Measurements from ENCODE around the gene SPG11.
"Not testable (repeated sequence)": the region's sequence is repeated elsewhere in the genome, so short reads cannot be mapped to it uniquely, and the experiment has no call there.

Gene SPG11, protein sequence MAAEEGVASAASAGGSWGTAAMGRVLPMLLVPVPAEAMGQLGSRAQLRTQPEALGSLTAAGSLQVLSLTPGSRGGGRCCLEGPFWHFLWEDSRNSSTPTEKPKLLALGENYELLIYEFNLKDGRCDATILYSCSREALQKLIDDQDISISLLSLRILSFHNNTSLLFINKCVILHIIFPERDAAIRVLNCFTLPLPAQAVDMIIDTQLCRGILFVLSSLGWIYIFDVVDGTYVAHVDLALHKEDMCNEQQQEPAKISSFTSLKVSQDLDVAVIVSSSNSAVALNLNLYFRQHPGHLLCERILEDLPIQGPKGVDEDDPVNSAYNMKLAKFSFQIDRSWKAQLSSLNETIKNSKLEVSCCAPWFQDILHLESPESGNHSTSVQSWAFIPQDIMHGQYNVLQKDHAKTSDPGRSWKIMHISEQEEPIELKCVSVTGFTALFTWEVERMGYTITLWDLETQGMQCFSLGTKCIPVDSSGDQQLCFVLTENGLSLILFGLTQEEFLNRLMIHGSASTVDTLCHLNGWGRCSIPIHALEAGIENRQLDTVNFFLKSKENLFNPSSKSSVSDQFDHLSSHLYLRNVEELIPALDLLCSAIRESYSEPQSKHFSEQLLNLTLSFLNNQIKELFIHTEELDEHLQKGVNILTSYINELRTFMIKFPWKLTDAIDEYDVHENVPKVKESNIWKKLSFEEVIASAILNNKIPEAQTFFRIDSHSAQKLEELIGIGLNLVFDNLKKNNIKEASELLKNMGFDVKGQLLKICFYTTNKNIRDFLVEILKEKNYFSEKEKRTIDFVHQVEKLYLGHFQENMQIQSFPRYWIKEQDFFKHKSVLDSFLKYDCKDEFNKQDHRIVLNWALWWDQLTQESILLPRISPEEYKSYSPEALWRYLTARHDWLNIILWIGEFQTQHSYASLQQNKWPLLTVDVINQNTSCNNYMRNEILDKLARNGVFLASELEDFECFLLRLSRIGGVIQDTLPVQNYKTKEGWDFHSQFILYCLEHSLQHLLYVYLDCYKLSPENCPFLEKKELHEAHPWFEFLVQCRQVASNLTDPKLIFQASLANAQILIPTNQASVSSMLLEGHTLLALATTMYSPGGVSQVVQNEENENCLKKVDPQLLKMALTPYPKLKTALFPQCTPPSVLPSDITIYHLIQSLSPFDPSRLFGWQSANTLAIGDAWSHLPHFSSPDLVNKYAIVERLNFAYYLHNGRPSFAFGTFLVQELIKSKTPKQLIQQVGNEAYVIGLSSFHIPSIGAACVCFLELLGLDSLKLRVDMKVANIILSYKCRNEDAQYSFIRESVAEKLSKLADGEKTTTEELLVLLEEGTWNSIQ (N-terminal part only)

GRCh38 chr15:44663410-44664308 is at the start of gene SPG11:
Gene SPG11, minus strand, starts transcription at chr15:44663662. Its CDS starts 15 bp downstream, at chr15:44663647.
- DNase-seq (ENCODE audit: low read depth): peak; percentile 97

DNA sequence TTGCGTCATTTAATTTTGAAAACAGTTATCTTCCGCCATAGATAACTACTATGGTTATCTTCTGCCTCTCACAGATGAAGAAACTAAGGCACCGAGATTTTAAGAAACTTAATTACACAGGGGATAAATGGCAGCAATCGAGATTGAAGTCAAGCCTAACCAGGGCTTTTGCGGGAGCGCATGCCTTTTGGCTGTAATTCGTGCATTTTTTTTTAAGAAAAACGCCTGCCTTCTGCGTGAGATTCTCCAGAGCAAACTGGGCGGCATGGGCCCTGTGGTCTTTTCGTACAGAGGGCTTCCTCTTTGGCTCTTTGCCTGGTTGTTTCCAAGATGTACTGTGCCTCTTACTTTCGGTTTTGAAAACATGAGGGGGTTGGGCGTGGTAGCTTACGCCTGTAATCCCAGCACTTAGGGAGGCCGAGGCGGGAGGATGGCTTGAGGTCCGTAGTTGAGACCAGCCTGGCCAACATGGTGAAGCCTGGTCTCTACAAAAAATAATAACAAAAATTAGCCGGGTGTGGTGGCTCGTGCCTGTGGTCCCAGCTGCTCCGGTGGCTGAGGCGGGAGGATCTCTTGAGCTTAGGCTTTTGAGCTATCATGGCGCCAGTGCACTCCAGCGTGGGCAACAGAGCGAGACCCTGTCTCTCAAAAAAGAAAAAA is 49.0 kb upstream of the SPG11 start:
- peak; percentile 90 for DNase-seq (ENCODE audit: low read depth)

- peak; percentile 39 for DNase-seq (ENCODE audit: low read depth)
Observed at GRCh38 chr15:44711743-44712345, 48.4 kb upstream of the SPG11 start.

DNA sequence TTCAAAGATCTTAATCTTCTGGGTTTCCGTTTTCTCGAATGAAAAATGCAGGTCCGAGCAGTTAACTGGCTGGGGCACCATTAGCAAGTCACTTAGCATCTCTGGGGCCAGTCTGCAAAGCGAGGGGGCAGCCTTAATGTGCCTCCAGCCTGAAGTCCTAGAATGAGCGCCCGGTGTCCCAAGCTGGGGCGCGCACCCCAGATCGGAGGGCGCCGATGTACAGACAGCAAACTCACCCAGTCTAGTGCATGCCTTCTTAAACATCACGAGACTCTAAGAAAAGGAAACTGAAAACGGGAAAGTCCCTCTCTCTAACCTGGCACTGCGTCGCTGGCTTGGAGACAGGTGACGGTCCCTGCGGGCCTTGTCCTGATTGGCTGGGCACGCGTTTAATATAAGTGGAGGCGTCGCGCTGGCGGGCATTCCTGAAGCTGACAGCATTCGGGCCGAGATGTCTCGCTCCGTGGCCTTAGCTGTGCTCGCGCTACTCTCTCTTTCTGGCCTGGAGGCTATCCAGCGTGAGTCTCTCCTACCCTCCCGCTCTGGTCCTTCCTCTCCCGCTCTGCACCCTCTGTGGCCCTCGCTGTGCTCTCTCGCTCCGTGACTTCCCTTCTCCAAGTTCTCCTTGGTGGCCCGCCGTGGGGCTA is 47.8 kb upstream of the SPG11 start, which contains the start of the genes B2M and PATL2:
Gene B2M, plus strand, starts transcription at position 422 of the 647 bp plus-strand sequence. Its CDS starts 30 bp downstream, at position 452.
Gene PATL2, minus strand, starts transcription at position 228 of the 647 bp plus-strand sequence. CDS start 34,833 bp downstream, outside the sequence.
- peak; percentile 94 for DNase-seq (ENCODE audit: low read depth)

GRCh38 chr15:44710236-44711095 is 47.0 kb upstream of the SPG11 start:
- DNase-seq (ENCODE audit: low read depth): no peak

- no peak for DNase-seq (ENCODE audit: low read depth)
Observed at GRCh38 chr15:44706946-44707636, 43.6 kb upstream of the SPG11 start.

GRCh38 chr15:44706401-44706800 is 42.9 kb upstream of the SPG11 start:
- DNase-seq (ENCODE audit: low read depth): no peak

DNA sequence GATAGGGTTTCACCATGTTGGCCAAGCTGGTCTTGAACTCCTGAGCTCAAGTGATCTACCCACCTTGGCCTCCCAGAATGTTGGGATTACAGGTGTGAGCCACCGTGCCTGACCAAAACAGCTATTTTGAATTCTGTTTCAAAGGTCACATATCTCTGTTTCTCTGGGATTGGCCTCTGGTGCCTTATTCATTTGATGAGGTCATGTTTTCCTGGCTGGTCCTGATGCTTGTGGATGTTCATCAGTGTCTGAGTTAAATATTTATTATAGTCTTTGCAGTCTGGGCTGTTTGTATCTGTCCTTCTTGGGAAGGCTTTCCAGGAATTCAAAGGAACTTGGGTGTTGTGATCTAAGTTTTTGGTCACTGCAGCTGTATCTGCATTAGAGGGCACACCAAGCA is 42.5 kb upstream of the SPG11 start:
- DNase-seq (ENCODE audit: low read depth): no peak

GRCh38 chr15:44700676-44701075 is 37.2 kb upstream of the SPG11 start:
- not testable (repeated sequence) for DNase-seq (ENCODE audit: low read depth)

- DNase-seq (ENCODE audit: low read depth): no peak
Observed at GRCh38 chr15:44698641-44699040, 35.2 kb upstream of the SPG11 start.

DNA sequence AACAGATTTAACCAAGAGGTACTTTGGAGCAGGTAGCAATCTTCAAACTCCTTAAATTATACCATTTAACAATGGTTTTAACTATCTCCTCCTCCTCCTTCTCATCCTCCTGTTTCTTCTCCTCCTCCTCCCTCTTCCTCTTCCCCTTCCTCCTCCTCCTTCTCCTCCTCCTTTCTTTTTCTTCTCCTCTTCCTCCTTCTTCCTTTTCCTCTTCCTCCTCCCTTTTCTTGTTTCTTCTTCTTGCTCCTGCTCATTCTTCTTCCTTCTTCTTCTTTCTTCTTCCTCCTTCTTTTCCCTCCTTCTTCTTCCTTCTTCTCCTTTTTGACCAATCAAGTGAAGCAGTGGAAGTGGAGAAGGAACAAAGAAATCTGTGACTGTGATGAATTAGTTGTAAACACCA is 33.6 kb upstream of the SPG11 start:
- DNase-seq (ENCODE audit: low read depth): no peak

- no peak for DNase-seq (ENCODE audit: low read depth)
Observed at GRCh38 chr15:44695294-44695693, 31.8 kb upstream of the SPG11 start.

- no peak for DNase-seq (ENCODE audit: low read depth)
Observed at GRCh38 chr15:44694416-44694815, 31.0 kb upstream of the SPG11 start.

DNA sequence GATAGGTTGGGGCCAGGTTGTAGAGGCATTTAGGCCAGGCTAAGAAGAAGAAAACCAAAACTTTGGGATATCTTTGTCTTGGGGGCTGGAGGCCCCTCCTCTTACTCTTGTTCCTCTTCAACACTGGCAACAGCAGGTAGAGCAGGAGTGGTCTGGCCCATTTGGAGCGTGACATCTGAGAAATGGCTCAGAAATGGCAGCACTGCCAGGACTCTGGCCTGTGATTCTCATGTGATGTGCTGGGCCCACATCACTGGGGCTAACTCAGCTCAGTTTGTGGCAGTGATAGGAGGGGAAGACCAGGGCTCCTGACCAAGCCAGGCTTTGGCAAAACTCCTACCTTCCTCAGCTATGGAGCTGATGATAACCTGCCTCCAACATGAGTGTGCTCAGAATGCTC is 29.2 kb upstream of the SPG11 start:
- DNase-seq (ENCODE audit: low read depth): no peak

DNA sequence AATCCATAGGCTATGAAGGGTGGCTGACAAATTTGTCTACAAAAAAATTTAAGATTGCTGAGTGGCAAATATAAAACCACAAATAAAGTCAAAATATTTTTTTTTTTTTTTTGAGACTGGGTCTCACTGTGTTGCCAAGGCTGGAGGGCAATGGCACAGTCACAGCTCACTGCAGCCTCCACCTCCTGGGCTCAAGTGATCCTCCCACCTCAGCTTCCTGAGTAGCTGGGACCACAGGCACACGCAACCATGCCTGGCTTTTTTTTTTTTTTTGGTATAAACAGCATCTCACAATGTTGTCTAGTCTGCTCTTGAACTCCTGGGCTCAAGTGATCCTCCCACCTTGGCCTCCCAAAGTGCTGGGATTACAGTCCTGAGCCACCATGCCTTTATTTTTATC is 26.8 kb upstream of the SPG11 start:
- not testable (repeated sequence) for DNase-seq (ENCODE audit: low read depth)

GRCh38 chr15:44689318-44689717 is 25.9 kb upstream of the SPG11 start:
- DNase-seq (ENCODE audit: low read depth): not testable (repeated sequence)
